Stomach (tissue), 4 donors: ENCODE results near the gene PXYLP1.
"Not testable (repeated sequence)": the region's sequence is repeated elsewhere in the genome, so short reads cannot be mapped to it uniquely, and the experiment has no call there.

Experiments
- EP300 ChIP-seq: sonication (generic); formaldehyde crosslinking; IDR thresholded peaks from one replicate; pipeline ENCODE4 v1.6.1; 2017; ENCODE audit warnings: antibody characterized with exemption
- POLR2A ChIP-seq, 4 donors: fragments of 450-650 bp; IDR thresholded peaks; one replicate each; pipeline ENCODE4 v1.6.1; 2016; ENCODE audit warnings: antibody characterized with exemption in 4 of 4, control low read depth in 2 of 4, mild to moderate bottlenecking in 1 of 4, moderate library complexity in 1 of 4
- POLR2AphosphoS5 ChIP-seq, 3 donors: sonication (generic); formaldehyde crosslinking; IDR thresholded peaks; one replicate each; pipeline ENCODE4 v1.6.1; 2016; ENCODE audit warnings: antibody characterized with exemption in 3 of 3
- TF ChIP-seq, protein P1 (sequence below), 7 experiments: fragments of 450-650 bp in 4 of 7; fragments of 200-600 bp in 3 of 7; sonication (generic) in 3 of 7; IDR thresholded peaks; one replicate each; pipeline ENCODE4 v1.5.1; 2016 to 2019; ENCODE audit warnings: antibody characterized with exemption in 7 of 7, control low read depth in 2 of 7, mild to moderate bottlenecking in 1 of 7

DNA sequence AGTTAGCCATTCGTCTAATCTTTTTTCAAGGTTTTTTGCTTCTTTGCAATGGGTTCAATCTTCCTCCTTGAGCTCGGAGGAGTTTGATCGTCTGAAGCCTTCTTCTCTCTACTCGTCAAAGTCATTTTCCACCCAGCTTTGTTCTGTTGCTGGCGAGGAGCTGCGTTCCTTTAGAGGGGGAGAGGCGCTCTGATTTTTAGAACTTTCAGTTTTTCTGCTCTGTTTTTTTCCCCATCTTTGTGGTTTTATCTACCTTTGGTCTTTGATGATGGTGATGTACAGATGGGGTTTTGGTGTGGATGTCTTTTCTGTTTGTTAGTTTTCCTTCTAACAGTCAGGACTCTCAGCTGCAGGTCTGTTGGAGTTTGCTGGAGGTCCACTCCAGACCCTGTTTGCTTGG, 68.8 kb downstream of the PXYLP1 start:
- TF ChIP-seq, protein P1, sequence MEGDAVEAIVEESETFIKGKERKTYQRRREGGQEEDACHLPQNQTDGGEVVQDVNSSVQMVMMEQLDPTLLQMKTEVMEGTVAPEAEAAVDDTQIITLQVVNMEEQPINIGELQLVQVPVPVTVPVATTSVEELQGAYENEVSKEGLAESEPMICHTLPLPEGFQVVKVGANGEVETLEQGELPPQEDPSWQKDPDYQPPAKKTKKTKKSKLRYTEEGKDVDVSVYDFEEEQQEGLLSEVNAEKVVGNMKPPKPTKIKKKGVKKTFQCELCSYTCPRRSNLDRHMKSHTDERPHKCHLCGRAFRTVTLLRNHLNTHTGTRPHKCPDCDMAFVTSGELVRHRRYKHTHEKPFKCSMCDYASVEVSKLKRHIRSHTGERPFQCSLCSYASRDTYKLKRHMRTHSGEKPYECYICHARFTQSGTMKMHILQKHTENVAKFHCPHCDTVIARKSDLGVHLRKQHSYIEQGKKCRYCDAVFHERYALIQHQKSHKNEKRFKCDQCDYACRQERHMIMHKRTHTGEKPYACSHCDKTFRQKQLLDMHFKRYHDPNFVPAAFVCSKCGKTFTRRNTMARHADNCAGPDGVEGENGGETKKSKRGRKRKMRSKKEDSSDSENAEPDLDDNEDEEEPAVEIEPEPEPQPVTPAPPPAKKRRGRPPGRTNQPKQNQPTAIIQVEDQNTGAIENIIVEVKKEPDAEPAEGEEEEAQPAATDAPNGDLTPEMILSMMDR (IDR thresholded peaks at IDR 0.05), result not testable (repeated sequence)
- not testable (repeated sequence) for TF ChIP-seq POLR2A (IDR thresholded peaks at IDR 0.05); POLR2AphosphoS5 (IDR thresholded peaks at IDR 0.05); EP300
